A673 (cell line): ENCODE measurements around the gene CD19. TPM values are rescaled to one million over a fixed set of nuclear protein-coding genes. Genes with fewer than 3 reads are reported as not detected.
A peak's percentile ranks its signal among the peaks of the same experiment; 100 is the strongest.

ENCODE experiments used
- BruUV-seq: library from RNA; stranded (reverse); fragments of 400-500 nt; replicated peaks from 2 replicates; lab custom pipeline; 2021; lab: Mats Ljungman, UMichigan
- CTCF ChIA-PET: fragments of 300-600 bp; sonication (Branson Sonifier 250); formaldehyde crosslinking; loops from one replicate; lab custom pipeline; 2022; ENCODE audit warnings: antibody characterized with exemption; lab: Charles Lee
- POLR2A ChIA-PET: fragments of 300-600 bp; sonication (Branson Sonifier 250); formaldehyde crosslinking; loops from one replicate; lab custom pipeline; 2022; ENCODE audit warnings: antibody characterized with exemption; ENCODE audit not compliant: low non-redundant PET; lab: Charles Lee
- DNase-seq: peaks from one replicate; pipeline ENCODE4 v3.0.0-alpha.2; 2015; ENCODE audit warnings: low spot score
- H3K27ac ChIP-seq: fragments of 200-600 bp; sonication (generic); 2 replicates; pipeline ENCODE4 v1.5.1; 2016; ENCODE audit warnings: mixed run types, low read depth, mild to moderate bottlenecking, mixed read lengths, antibody characterized with exemption, low read length; ENCODE audit not compliant: poor library complexity, severe bottlenecking
- H3K27me3 ChIP-seq: fragments of 200-600 bp; sonication (generic); replicated peaks from 2 replicates; pipeline ENCODE4 v1.6.1; 2017; ENCODE audit warnings: mixed run types, low read depth, mild to moderate bottlenecking, mixed read lengths, antibody characterized with exemption, low read length; ENCODE audit not compliant: insufficient read depth, poor library complexity
- H3K36me3 ChIP-seq: fragments of 200-600 bp; sonication (generic); 2 replicates; pipeline ENCODE4 v1.6.1; 2016; ENCODE audit warnings: mixed run types, mild to moderate bottlenecking, mixed read lengths, antibody characterized with exemption, low read length; ENCODE audit not compliant: insufficient read depth, poor library complexity, severe bottlenecking
- H3K4me1 ChIP-seq: fragments of 200-600 bp; sonication (generic); 2 replicates; pipeline ENCODE4 v1.6.1; 2017; ENCODE audit warnings: mixed run types, mild to moderate bottlenecking, mixed read lengths, antibody characterized with exemption, low read length; ENCODE audit not compliant: insufficient read depth, poor library complexity, severe bottlenecking
- H3K4me3 ChIP-seq: fragments of 200-600 bp; sonication (generic); 2 replicates; pipeline ENCODE4 v1.5.1; 2016; ENCODE audit warnings: low read depth, mixed run types, mild to moderate bottlenecking, mixed read lengths, low read length; ENCODE audit not compliant: poor library complexity, severe bottlenecking
- H3K9me3 ChIP-seq: fragments of 200-600 bp; sonication (generic); 2 replicates; pipeline ENCODE4 v1.6.1; 2016; ENCODE audit warnings: mixed run types, low read depth, mild to moderate bottlenecking, mixed read lengths, antibody characterized with exemption, low read length; ENCODE audit not compliant: poor library complexity, severe bottlenecking
- CTCF ChIP-seq: fragments of 300-800, 200-600 bp; sonication (generic); conservative IDR thresholded peaks from 2 replicates; pipeline ENCODE4 v1.5.1; 2017; ENCODE audit warnings: low read depth, mild to moderate bottlenecking, antibody characterized with exemption, low read length, moderate library complexity, mixed read lengths
- EZH2 ChIP-seq: fragments of 200-600 bp; sonication (generic); IDR thresholded peaks from 2 replicates; pipeline ENCODE4 v1.6.1; 2017; ENCODE audit warnings: borderline replicate concordance, low read depth, mild to moderate bottlenecking, mixed read lengths, antibody characterized with exemption, low read length; ENCODE audit not compliant: poor library complexity, severe bottlenecking
- intact Hi-C: fragments of 100-400 bp; cut with micrococcal nuclease; formaldehyde crosslinking; loops from one replicate; pipeline ENCODE4 v1.10.0; 2022; ENCODE audit not compliant: unreplicated experiment
- total RNA-seq: library from RNA; stranded (reverse); gene quantifications from 2 replicates; pipeline ENCODE4 v1.2.3, GENCODE V29; 2021

CD19 gene
- total RNA-seq, 1 experiment from 2014 or later: not detected

GRCh38 chr16:28950648-28951409 lies 19.1 kb downstream of the CD19 start, which contains the start of gene NFATC2IP:
TSS of gene NFATC2IP (plus strand) at chr16:28950937. CDS start at chr16:28951012, 75 bp downstream.
- peak; percentile 100 for DNase-seq
- CTCF ChIA-PET: no interaction called here
- intact Hi-C loops: no loop called here
- Histone ChIP-seq H3K27me3 (no peaks in the 10 kb centered on the region), H3K27ac (peak within 1 kb of the TSS; percentile 84), H3K9me3 (no peaks in the 10 kb centered on the region), H3K36me3 (peaks cover 29% of the 10 kb centered on the region), H3K4me1 (no peaks in the 10 kb centered on the region), H3K4me3 (peak within 1 kb of the TSS; percentile 82)
- BruUV-seq: no TSS peak
- POLR2A ChIA-PET: interaction anchor here (0.5 kb wide), 1 partner anchor 88 kb away, joined by 3 read pairs; no protein-coding TSS in a partner anchor
- TF ChIP-seq CTCF (no peak), EZH2 (no peak)

GRCh38 chr16:28951410-28951943 lies 19.7 kb downstream of the CD19 start:
- no peaks in the 10 kb centered on the region for H3K27me3 ChIP-seq
- CTCF ChIA-PET: no interaction called here
- peaks cover 36% of the 10 kb centered on the region for H3K36me3 ChIP-seq
- H3K9me3 ChIP-seq: no peaks in the 10 kb centered on the region
- TF ChIP-seq EZH2 (no peak), CTCF (no peak)
- no TSS peak for BruUV-seq
- H3K4me3 ChIP-seq: peak overlapping the region; percentile 82
- intact Hi-C loops: no loop called here
- peak overlapping the region; percentile 84 for H3K27ac ChIP-seq
- no peaks in the 10 kb centered on the region for H3K4me1 ChIP-seq
- POLR2A ChIA-PET: no interaction called here
- no peak for DNase-seq

GRCh38 chr16:28958216-28958615 lies 26.4 kb downstream of the CD19 start:
- no peak overlapping the region for H3K4me3 ChIP-seq
- intact Hi-C loops: no loop called here
- no peaks in the 10 kb centered on the region for H3K9me3 ChIP-seq
- DNase-seq: no peak
- no peak for TF ChIP-seq CTCF
- TF ChIP-seq EZH2: no peak
- no TSS peak for BruUV-seq
- CTCF ChIA-PET: no interaction called here
- no peak overlapping the region for H3K27ac ChIP-seq
- H3K36me3 ChIP-seq: peaks cover 69% of the 10 kb centered on the region
- POLR2A ChIA-PET: no interaction called here
- no peaks in the 10 kb centered on the region for H3K27me3 ChIP-seq
- no peaks in the 10 kb centered on the region for H3K4me1 ChIP-seq
